ENCODE results near the gene TMTC1. TPM values are rescaled to one million over a fixed set of nuclear protein-coding genes. Genes with fewer than 3 reads are reported as not detected.

The TMTC1 gene
- total RNA-seq, 1 donor = 0.27 TPM

DNA sequence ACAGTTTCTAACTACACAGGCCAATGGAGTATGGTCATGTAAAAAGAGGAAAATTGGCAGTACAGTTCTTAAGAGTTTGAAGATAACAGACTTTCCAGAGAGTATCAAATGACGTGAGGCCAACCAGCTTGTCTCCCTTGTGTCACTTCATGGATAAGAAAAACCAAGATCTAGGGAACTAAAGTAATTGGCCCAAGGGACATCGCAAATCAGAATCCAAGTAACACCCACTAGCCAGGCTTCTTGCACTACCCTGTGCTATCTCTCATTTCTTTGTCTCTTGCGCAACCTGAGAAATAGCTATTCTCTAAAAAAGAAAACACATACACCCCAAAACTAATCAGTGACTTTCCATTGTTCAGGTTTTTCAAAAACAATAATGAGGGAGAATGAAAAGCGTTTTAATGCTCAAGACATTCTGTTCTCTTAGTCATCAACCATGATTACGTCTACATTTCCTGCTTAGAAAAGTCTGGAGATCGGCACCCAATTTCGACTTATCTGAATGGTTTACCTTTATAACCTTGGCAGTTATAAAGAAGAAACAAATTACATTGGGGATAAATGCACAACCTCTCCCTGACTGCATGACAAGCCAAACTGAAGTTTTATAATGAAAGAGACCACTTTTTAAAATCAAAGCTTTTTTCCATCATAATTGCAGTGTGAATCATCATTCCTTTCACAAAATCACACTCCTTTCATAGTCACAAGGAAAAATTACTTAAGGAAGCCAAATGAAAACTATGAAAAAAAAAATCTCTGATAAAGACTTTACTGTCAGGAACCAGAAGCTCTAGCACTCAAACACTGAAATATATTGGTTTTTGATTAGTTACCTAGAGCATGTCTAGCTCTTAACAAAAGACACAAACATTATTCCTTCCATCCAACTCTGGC is 42.1 kb downstream of the TMTC1 start:
- no peak for DNase-seq (ENCODE audit: low read depth in 2 of 3, low spot score in 2 of 3)

DNA sequence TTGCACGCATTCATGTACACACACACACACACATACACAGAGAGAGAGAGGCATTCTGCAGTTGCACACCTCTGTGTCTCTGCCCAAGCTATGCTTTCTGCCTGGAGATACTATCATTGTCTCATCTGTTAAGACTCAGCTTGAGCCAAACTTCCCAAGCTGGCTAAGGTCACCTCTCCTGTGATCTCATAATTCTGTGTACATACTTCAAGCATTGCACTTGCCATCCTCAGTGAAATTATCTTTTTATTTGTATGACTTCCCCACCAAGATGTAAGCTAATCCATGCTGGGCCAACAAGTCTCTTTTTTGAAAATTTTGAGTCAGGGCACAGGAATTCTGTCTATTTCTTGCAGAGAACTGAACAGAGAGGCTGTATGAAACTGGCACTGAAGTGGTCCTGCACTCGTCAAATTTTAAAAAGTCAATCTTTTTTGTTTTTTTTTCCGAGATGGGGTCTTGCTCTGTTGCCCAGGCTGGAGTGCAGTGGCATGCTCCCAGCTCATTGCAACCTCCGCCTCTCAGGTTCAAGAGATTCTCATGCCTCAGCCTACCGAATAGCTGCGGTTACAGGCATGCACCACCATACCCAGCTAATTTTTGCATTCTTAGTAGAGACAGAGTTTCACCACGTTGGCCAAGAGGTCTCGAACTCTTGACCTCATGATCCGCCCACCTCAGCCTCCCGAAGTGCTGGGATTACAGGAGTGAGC is 44.3 kb downstream of the TMTC1 start:
- DNase-seq (ENCODE audit: low read depth in 2 of 3, low spot score in 2 of 3) = no peak

DNA sequence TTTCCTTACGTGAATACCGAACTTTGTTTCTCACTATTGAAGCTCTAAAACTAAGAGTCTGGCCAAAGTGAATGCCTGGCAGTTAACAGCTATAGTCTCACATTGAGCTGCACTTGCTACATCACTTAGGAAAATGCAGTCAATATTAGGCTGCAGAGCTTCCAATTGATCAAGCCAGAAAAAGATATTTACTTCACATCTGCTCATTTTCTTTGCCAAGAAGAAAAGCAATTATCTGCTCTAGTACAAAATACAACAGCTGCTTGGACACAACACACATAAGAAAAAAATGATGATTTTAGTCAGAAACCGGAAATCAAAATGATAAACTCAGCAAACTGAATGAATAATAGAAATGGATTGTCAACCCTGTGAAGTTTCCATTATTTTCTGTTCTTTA is 45.4 kb downstream of the TMTC1 start:
- DNase-seq (ENCODE audit: low read depth in 2 of 3, low spot score in 2 of 3) = no peak

DNA sequence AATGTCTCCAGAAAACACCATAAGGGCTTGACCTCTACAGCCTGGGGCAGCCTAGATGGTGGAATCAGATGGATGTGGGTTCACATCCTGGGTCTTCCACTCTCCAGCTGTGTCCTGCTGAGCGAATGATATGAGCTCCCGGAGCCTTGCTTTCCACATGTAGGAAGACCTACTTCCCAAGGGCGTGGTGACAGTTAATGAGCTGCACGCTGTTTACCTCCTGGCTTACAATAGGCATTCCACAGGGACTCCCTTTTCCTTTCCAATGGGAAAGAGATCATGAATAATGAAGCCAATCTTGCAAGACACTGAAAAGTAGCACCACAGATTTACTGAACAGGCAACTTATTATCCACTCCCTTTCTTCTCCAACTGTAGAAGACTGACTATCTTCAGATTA is 46.1 kb downstream of the TMTC1 start:
- no peak for DNase-seq (ENCODE audit: low read depth in 2 of 3, low spot score in 2 of 3)

DNA sequence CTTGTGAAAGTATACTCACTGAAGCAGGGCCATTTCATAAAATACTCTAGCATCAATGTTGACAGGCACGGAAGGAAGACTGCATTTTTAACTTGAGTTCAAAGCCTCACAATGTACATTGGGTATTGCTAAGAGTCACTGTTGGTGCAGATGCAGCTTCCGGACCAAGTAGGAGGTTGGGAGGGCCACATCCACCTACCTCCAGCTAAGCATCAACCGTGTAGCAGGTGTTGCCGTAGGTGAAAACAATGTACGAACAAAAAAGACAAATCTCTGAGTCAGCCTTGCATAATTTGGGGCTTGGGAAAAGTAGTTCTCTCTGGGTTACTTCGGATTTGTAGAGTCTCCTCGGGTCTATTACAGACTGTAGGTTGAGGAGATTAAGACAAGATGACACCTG is 48.1 kb downstream of the TMTC1 start:
- DNase-seq (ENCODE audit: low read depth in 2 of 3, low spot score in 2 of 3) = no peak

DNA sequence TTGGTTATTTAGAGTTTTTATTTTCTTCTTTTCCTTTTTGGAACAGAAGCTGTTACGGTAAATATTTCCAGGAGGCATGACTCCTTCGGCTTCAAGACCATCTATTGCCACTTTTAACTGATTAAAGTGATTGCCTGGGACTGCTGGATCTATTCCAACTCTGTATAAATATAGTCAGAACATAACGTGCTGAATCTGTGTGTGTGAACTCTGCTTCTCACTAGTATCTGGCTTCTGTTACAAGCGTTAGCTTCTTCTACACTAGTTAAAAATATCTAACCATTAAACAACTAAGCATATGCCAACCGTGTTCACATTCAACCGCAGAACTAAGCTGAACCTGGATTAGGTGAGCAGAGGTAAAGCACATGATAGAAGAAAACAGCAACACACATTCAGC is 49.0 kb downstream of the TMTC1 start:
- DNase-seq (ENCODE audit: low read depth in 2 of 3, low spot score in 2 of 3) = no peak

DNA sequence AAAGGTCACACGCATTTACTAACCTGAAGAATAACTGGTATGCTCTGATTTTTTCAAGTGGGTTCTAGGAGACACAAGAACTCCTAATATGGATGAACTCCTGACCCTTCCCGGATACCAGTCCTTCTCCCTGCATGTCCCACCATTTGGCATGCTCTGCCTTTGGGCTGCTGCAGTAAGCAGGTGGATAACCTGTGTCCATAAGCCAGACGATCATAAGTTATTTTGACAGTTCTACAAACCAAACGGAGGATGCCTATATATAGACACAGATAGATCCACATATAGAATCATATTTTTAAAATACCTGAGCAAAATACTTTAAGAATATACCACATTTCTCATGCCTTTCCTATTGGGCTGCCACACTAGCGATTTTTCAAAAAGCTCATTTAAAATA is 49.4 kb downstream of the TMTC1 start:
- no peak for DNase-seq (ENCODE audit: low read depth in 2 of 3, low spot score in 2 of 3)

DNA sequence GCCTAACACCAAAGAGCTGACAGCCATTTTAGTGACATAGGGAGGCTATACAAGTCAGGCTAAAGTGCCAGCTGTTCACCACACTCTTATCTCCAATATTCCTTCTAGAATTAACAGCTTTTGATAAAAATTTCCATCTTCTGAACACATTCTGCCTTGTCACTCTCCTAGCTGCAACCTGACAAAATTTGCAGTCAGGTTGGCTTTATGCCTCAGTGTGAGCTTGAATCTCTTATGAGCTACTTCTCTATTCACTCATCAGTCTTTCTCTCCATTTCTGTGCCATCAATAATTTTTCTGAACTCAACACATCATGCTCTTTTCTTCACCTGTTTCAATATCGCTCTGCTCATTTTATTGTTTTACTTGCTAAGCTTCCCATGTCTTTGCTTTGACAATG is 50.2 kb downstream of the TMTC1 start:
- no peak for DNase-seq (ENCODE audit: low read depth in 2 of 3, low spot score in 2 of 3)

DNA sequence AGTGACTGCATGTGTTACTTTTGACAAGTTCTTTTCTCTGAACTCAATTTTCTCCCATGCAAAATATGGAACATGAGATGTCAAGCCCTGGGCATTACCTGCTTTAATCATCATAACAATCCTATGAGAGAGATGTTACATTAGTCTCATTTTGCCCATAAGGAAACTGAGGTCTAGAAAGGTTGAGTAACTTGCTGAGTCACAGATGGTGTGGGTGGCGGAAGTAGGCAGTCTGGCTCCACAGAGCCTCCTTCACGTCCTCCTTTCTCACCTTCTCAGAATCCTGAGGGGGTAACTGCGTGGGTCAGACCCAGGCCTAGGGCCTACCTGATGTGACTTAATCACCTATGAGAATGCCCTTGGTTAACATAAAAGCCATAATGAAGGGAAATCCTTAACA is 50.7 kb downstream of the TMTC1 start:
- DNase-seq (ENCODE audit: low read depth in 2 of 3, low spot score in 2 of 3) = no peak

DNA sequence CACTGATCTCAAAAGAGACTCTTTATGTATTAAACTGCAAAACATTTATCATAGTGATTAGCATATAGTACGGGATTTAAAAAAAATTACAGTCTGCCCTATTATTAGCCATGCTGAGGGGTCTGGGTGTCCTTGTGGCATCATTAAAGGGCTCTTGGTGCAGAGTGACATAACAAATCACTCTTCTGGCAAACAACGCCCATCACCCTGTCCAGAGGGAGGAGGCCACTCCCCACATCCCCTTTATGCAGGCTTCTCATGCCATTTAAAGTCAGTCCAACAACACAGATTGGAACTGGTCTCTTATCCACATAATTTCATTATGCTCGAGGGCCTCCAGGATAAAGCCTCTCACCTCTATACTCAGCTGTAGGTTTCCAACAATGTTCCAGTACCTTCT is 51.1 kb downstream of the TMTC1 start:
- DNase-seq (ENCODE audit: low read depth in 2 of 3, low spot score in 2 of 3) = no peak

DNA sequence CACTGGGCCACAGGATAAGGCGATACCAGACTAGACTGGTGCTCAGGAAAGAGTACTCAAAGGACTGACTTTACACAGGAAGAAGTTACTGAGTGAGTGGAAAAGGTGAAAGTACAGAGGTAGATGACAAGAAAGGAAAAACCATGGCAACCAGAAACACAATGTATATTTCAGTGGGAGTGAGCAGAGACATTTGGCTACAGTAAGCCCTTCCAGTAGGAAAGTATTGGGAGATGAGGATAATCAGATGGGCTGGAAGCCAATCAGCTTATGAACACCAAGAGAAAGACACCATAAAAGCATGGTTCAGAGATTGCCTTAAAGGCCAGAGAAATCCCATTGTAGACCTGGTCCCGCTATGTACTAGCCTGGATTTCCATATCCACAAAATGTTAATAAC is 51.6 kb downstream of the TMTC1 start:
- no peak for DNase-seq (ENCODE audit: low read depth in 2 of 3, low spot score in 2 of 3)

DNA sequence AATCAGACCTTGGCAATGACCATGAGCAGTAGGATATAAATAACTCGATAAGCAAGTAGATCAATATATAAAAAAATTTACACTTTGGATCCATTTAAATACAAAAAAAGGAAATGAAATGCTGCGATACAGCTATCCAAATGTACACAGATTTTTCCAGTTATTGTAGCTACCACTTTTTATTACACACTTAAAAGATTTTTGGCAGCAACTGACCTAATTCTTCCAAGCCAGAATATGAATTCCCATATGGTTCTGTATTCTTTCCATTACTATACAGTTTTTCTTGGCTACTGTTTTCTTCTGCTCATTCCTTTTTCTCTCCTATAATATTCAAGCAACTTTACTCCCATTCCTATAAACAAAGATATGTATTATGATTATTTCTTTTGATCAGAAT is 52.2 kb downstream of the TMTC1 start:
- DNase-seq (ENCODE audit: low read depth in 2 of 3, low spot score in 2 of 3) = no peak

DNA sequence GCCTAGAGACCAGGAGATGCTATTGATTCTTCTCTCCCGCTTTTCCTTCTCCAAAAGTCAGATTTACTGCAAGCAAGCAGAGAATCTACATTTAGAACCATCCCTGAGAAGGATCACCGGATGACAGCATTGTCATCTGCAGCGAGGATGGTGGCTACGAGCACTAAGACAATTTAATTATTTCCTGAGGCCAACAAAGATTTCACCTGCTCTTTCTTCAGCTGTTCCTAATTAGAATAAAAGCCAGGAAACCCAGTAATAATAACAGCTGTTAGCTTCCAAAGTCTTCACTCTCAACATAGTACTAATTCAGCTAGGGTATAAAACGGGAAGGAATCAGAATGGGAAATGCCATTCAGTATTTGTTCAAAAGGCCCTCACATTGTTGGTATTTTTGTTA is 53.3 kb downstream of the TMTC1 start:
- no peak for DNase-seq (ENCODE audit: low read depth in 2 of 3, low spot score in 2 of 3)

DNA sequence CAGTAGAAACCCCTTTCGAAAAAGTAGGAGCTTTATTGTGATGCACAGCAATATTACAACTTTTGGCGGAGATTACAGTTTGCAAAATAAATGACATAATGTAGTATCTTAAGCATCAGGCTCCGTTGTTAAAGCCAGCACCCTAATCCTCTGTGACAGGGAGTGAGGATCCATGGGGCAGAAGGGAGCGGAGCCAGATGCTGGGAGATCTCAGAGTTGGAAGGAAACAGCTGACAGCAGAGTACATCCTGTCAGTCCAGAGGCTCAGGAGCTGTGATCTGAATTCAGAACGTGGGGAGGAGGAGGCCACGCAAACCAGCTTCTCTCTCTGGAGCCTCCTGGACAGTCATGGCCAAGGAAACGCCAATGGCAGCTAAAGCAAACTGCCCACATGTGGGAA is 55.7 kb downstream of the TMTC1 start:
- no peak for DNase-seq (ENCODE audit: low read depth in 2 of 3, low spot score in 2 of 3)

DNA sequence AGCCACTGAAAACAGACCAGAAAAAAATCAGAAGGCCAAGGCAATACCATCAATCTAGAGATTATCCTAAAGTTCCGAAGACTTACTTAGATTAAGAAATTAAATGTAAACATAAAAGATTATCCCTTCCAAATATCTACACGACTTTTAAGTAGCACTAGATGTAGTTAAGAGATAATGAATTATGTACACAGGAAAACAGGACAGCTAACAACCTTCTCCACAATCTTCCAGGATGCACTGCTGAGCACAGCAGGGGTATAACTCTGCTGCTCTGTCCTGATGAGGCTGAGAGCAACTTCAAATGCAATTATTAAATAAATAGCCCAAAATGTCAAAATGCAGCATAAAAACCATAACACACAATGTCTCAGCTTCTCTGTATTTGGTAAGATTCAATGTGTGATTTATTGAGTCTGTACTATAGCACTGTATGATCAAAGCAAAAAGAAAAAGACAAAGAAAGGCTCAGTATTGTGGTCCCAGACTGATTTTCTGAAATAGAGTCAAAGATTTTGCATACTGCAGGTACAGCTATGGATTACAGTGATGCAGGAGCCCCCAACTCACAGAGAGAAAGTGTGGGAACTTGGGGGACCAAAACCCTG is 56.9 kb downstream of the TMTC1 start:
- DNase-seq (ENCODE audit: low read depth in 2 of 3, low spot score in 2 of 3) = no peak

DNA sequence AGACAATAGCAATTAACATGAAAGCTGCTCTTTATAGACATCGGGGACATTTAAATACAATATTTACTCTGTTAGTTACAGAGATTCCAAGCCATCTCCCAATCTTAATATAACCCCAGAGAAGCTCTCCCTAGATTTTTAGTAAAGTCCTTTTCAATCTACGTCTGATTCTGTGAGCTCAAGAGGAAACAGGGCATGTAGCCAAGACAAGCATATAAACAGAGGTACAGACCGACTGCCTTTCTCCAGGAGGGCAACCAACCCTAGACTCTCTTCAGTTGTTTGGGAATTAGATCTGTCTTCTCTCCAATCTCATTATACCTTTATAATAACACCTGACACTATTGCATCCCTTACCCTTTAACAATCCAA is 57.4 kb downstream of the TMTC1 start:
- no peak for DNase-seq (ENCODE audit: low read depth in 2 of 3, low spot score in 2 of 3)

DNA sequence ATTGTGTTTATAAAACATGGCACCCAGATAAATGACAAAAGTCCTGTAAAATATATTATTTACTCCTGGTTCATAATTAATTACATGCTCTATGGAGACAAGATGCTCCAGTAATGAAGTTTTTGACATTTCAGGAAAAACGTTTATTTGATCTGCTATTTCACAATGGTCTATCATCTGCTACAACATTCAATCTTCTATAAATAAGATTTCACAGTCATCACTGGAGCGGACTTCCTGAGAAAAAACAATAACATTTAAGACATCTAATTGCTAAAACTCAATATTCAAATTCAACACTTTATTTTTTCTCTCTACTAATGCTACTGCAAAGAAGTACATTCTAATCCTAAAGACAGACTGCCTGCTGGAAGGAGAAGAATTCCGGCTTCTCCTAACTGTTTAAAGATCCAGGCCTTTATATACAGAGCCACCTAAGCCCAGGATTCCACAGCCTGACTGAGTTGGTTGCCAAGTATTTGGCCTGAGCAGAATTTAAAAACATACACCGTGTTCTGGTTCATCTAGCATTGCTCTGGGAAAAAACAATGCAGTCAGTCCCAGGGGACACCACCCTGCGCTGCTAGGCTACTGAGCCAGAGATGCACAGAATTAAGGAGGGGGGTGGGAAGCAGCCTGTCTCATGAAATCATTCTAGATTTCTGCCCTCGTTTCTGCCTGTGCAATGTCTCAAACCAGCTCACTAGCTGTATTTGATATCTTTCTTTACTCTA is 58.0 kb downstream of the TMTC1 start:
- no peak for DNase-seq (ENCODE audit: low read depth in 2 of 3, low spot score in 2 of 3)

DNA sequence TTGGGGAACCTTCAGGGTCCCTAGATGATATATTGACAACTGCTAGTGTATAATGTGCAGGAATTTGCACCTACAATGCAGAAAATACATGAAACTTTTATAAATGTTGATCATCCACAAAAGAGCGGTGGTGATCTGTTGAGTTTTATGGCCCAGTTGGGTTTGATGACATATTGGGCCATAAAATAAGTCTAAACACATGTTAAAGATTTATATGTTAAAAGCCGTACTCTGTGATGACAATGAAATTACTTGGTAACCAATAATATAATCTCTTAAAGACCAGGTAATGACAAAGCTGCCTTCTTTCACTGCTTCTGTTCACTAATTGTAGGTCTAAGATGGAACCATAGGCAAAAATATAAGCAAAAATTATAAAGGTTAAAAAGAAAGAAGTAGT is 61.6 kb downstream of the TMTC1 start:
- no peak for DNase-seq (ENCODE audit: low read depth in 2 of 3, low spot score in 2 of 3)

DNA sequence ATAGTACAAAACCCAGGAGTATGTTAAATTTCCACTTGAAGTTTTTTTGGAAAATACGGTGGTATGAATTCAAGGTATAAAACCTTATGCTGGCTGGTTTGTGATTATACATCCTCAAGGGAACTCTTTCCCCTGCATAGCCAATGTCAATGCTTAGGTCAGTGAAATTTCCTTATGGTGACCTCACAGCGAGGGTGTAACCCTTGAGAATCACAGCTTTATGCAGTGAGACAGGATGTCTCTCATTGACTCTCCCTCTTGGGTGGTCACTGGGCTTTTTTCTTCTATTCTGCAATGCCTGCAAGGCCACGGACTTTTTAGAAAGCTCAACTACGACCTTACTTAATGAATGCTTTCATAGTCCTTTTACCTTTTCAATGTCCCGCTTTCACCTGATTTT is 64.4 kb downstream of the TMTC1 start:
- DNase-seq (ENCODE audit: low read depth in 2 of 3, low spot score in 2 of 3) = no peak

DNA sequence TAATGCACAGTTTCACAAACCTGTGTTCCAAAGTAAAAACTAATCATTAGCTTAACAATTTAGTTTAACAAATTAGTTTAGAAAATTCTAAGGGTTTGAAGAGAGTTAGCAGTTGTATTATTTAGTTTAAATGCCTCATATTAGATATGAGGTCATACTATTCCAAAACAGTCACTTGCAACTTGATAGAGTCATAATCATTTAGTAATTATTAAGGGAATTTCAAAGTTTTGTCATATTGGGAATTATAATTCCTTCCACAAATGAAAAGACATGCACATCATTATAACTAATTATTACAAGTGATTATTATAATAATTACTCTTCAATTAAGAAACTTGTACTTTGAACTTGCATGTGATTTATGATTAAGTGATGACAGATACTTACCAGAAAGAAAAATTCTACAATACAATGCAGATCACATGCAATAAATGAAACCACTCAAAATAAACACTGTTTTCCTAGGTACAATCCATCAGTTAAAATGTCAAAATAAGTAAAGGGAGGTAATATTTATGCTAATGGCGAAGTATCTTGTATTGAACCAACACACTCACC is 66.1 kb downstream of the TMTC1 start:
- DNase-seq (ENCODE audit: low read depth in 2 of 3, low spot score in 2 of 3) = no peak

DNA sequence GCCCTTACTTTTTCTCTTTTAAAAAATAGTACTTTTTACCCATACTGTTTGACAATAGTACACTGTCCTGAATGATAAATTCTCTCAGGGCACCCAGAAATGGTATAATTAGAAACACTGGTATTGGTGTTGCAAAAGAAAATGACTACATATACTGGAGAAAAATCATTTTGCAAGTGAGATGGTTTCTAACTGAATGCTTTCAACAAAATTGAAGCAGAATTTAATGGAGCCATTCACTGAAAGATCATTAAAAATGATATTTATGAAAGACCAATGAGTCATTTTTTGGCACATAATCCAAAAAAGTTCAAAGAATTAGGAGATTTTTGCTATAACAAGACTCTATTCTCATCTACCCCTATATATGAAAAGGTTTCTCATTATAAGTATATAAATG is 68.8 kb downstream of the TMTC1 start:
- no peak for DNase-seq (ENCODE audit: low read depth in 2 of 3, low spot score in 2 of 3)

All from hematopoietic multipotent progenitor cell (in vitro differentiated cells).